HG03066 (cell line): ENCODE measurements around the gene SMYD3.

ENCODE experiments used
- ATAC-seq: cut with Tn5 transposase; IDR thresholded peaks from one replicate; pipeline ENCODE4 v1.9.1; 2021; ENCODE audit warnings: low read depth; ENCODE audit not compliant: unreplicated experiment

SMYD3 gene

GRCh38 chr1:246193537-246193936, 313.5 kb downstream of the SMYD3 start:
- ATAC-seq, result no peak

- no peak for ATAC-seq
Measured at GRCh38 chr1:246189126-246189525, 318.0 kb downstream of the SMYD3 start.

GRCh38 chr1:246187834-246188372, 319.2 kb downstream of the SMYD3 start:
- no peak for ATAC-seq

- no peak for ATAC-seq
Measured at GRCh38 chr1:246184503-246184902, 322.6 kb downstream of the SMYD3 start.

- no peak for ATAC-seq
Measured at GRCh38 chr1:246182149-246182851, 324.8 kb downstream of the SMYD3 start.

- no peak for ATAC-seq
Measured at GRCh38 chr1:246181241-246181640, 325.8 kb downstream of the SMYD3 start.

- ATAC-seq, result no peak
Measured at GRCh38 chr1:246179401-246179800, 327.7 kb downstream of the SMYD3 start.

GRCh38 chr1:246178717-246179311, 328.3 kb downstream of the SMYD3 start:
- no peak for ATAC-seq

- no peak for ATAC-seq
Measured at GRCh38 chr1:246176126-246177024, 330.7 kb downstream of the SMYD3 start.

GRCh38 chr1:246170574-246171261, 336.4 kb downstream of the SMYD3 start:
- ATAC-seq, result peak; percentile 99

GRCh38 chr1:246169486-246169885, 337.6 kb downstream of the SMYD3 start:
- no peak for ATAC-seq

GRCh38 chr1:246169019-246169418, 338.1 kb downstream of the SMYD3 start:
- ATAC-seq, result no peak

GRCh38 chr1:246166841-246167240, 340.2 kb downstream of the SMYD3 start:
- no peak for ATAC-seq

GRCh38 chr1:246165826-246166709, 341.0 kb downstream of the SMYD3 start:
- no peak for ATAC-seq

GRCh38 chr1:246164764-246165163, 342.3 kb downstream of the SMYD3 start:
- no peak for ATAC-seq

GRCh38 chr1:246162560-246162959, 344.5 kb downstream of the SMYD3 start:
- ATAC-seq, result no peak

- ATAC-seq, result no peak
Measured at GRCh38 chr1:246161626-246162025, 345.5 kb downstream of the SMYD3 start.

- no peak for ATAC-seq
Measured at GRCh38 chr1:246160905-246161304, 346.2 kb downstream of the SMYD3 start.

- no peak for ATAC-seq
Measured at GRCh38 chr1:246160374-246160773, 346.7 kb downstream of the SMYD3 start.
